Right lobe of liver (tissue), 6 donors: ENCODE results near the gene MKLN1. TPM values are rescaled to one million over a fixed set of nuclear protein-coding genes. Genes with fewer than 3 reads are reported as not detected.

Source experiments
- ATAC-seq, 4 donors: fragments of 200-7000 bp; cut with Tn5 transposase; one replicate each; pipeline ENCODE4 v1.9.1; 2020; ENCODE audit warnings: mild to moderate bottlenecking in 4 of 4, moderate library complexity in 4 of 4
- DNase-seq, 3 donors: peaks; one replicate each; pipeline ENCODE4 v3.0.0-alpha.2; 2020
- H3K27ac ChIP-seq, 3 donors: fragments of 200-600 bp; one replicate each; pipeline ENCODE4 v1.8.0; 2022
- H3K27me3 ChIP-seq, 2 donors: fragments of 200-600 bp; one replicate each; pipeline ENCODE4 v1.8.0; 2022
- H3K36me3 ChIP-seq, 4 donors: fragments of 200-600 bp; sonication (generic) in 1 of 4; one replicate each; pipeline versions ENCODE4 v1.5.1 to v1.8.0; 2017 to 2022; ENCODE audit warnings: control low read depth in 1 of 4
- H3K4me1 ChIP-seq, 4 donors: fragments of 200-600 bp; sonication (generic) in 1 of 4; one replicate each; pipeline versions ENCODE4 v1.5.1 to v1.8.0; 2017 to 2022; ENCODE audit warnings: control low read depth in 1 of 4
- H3K4me3 ChIP-seq, 3 donors: fragments of 200-600 bp; one replicate each; pipeline ENCODE4 v1.8.0; 2022
- H3K9me3 ChIP-seq, 4 donors: fragments of 200-600 bp; sonication (generic) in 1 of 4; one replicate each; pipeline versions ENCODE4 v1.5.1 to v1.8.0; 2017 to 2022; ENCODE audit warnings: control low read depth in 1 of 4
- CTCF ChIP-seq, 4 donors: fragments of 200-600 bp in 3 of 4; fragments of 450-650 bp in 1 of 4; IDR thresholded peaks; one replicate each; pipeline versions ENCODE4 v1.5.1 to v1.8.0; 2016 to 2022; ENCODE audit warnings: antibody characterized with exemption in 4 of 4, mild to moderate bottlenecking in 2 of 4
- POLR2A ChIP-seq: fragments of 450-650 bp; IDR thresholded peaks from one replicate; pipeline ENCODE4 v1.6.1; 2017; ENCODE audit warnings: antibody characterized with exemption, mild to moderate bottlenecking
- WGBS: methylation state at CpG from one replicate; pipeline ENCODE4 v1.1.6; 2018; ENCODE audit warnings: low coverage, low lambda C conversion rate; ENCODE audit not compliant: insufficient coverage; ENCODE audit errors: missing lambda C conversion rate; 5-methylcytosine and 5-hydroxymethylcytosine counted together
- intact Hi-C, 2 donors: fragments of 100-400 bp; cut with DNase I; formaldehyde crosslinking; loops; one replicate each; pipeline versions ENCODE4 v1.11.2 to v1.14.1; 2022
- long read RNA-seq: library from polyadenylated mRNA; unstranded; transcript quantifications from one replicate; pipeline ENCODE4 v2.0.0, GENCODE V29; 2019
- total RNA-seq, 6 experiments: library from RNA; depleted of rRNA in 2 of 6; stranded (reverse); fragments of >200 nt in 2 of 6; fragmentation: NEBNext Ultra II Directional in 3 of 6; extraction: Animal tissue kit (Norgen Biotek cat#: 25700) in 3 of 6; gene quantifications; one replicate each; pipeline versions ENCODE4 v1.1.0 to v1.2.4, GENCODE V29; 2016 to 2023
- donor health status: DM: no; HTN: yes; CAD: no.
- donor health status: DM: no; HTN: no; CAD: no.
- donor health status: DM: no; HTN: no; CAD: no.
- donor health status: DM: no; HTN: yes; CAD: no.
- donor health status: DM: no; HTN: yes; CAD: no.

MKLN1 gene
- 10 to 100 TPM; 24.0 to 39.6 (median 35.1) TPM for total RNA-seq
- long read RNA-seq, partial matches to known transcripts, result 1 of 3 reads
- long read RNA-seq, other reads (novel, unspliced or antisense), result 2 of 3 reads

GRCh38 chr7:131327626-131328376, at the start of gene MKLN1:
Gene MKLN1 (plus strand): TSS chr7:131327876. CDS start chr7:131327900, 24 bp downstream.
- Histone ChIP-seq H3K4me1 (peaks cover 0 to 53% (median 15%) of the 10 kb centered on the region in 4 donors), H3K27ac (peak within 1 kb of the TSS; percentile 98 to 99 (median 98)), H3K27me3 (no peaks in the 10 kb centered on the region), H3K36me3 (no peaks in the 10 kb centered on the region), H3K9me3 (no peaks in the 10 kb centered on the region), H3K4me3 (peak within 1 kb of the TSS; percentile 75 to 96 (median 94))
- intact Hi-C loops, result no loop called here
- TF ChIP-seq CTCF (IDR thresholded peaks at IDR 0.05), result no peak
- TF ChIP-seq POLR2A, result peak; percentile 90
- ATAC-seq (peak; percentile 89 to 96 (median 93)), DNase-seq (peak; percentile 94 to 96 (median 95))
- 0% methylated on average over 27 of the region's 69 CpGs for WGBS

- WGBS, result 50% methylated on average over 1 of the region's 1 CpG
- TF ChIP-seq CTCF (IDR thresholded peaks at IDR 0.05) (no peak), POLR2A (no peak)
- Histone ChIP-seq H3K36me3 (no peaks in the 10 kb centered on the region), H3K4me3 (no peak overlapping the region), H3K4me1 (no peaks in the 10 kb centered on the region), H3K27me3 (no peaks in the 10 kb centered on the region), H3K27ac (no peak overlapping the region), H3K9me3 (no peaks in the 10 kb centered on the region)
- intact Hi-C loops, result no loop called here
- DNase-seq (no peak), ATAC-seq (no peak)
Measured at GRCh38 chr7:131279044-131279443, 48.6 kb upstream of the MKLN1 start.

GRCh38 chr7:131281266-131282048, 46.2 kb upstream of the MKLN1 start:
- ATAC-seq, result no peak
- no peak overlapping the region for H3K4me3 ChIP-seq
- 67% methylated on average over 4 of the region's 5 CpGs for WGBS
- TF ChIP-seq CTCF (IDR thresholded peaks at IDR 0.05) (no peak), POLR2A (no peak)
- no peaks in the 10 kb centered on the region for H3K9me3 ChIP-seq
- H3K4me1 ChIP-seq, result no peaks in the 10 kb centered on the region
- no peak overlapping the region for H3K27ac ChIP-seq
- intact Hi-C loops, result no loop called here
- H3K36me3 ChIP-seq, result no peaks in the 10 kb centered on the region
- DNase-seq, result no peak
- H3K27me3 ChIP-seq, result no peaks in the 10 kb centered on the region

- DNase-seq (no peak), ATAC-seq (peak in 1 of 4 donors; percentile 16)
- no peak overlapping the region for H3K4me3 ChIP-seq
- 56% methylated on average over 5 of the region's 13 CpGs for WGBS
- TF ChIP-seq CTCF (IDR thresholded peaks at IDR 0.05), result no peak
- TF ChIP-seq POLR2A, result no peak
- H3K36me3 ChIP-seq, result no peaks in the 10 kb centered on the region
- H3K9me3 ChIP-seq, result no peaks in the 10 kb centered on the region
- H3K27ac ChIP-seq, result no peak overlapping the region
- no peaks in the 10 kb centered on the region for H3K4me1 ChIP-seq
- H3K27me3 ChIP-seq, result no peaks in the 10 kb centered on the region
- intact Hi-C loops, result no loop called here
Measured at GRCh38 chr7:131284702-131285419, 42.8 kb upstream of the MKLN1 start.
